HG03196 (cell line): Measurements from ENCODE around the gene RPS29.
"Not testable (repeated sequence)": the region's sequence is repeated elsewhere in the genome, so short reads cannot be mapped to it uniquely, and the experiment has no call there.

Experiments used
- ATAC-seq: cut with Tn5 transposase; IDR thresholded peaks from one replicate; pipeline ENCODE4 v1.9.1; 2021; ENCODE audit not compliant: unreplicated experiment

RPS29 gene

DNA sequence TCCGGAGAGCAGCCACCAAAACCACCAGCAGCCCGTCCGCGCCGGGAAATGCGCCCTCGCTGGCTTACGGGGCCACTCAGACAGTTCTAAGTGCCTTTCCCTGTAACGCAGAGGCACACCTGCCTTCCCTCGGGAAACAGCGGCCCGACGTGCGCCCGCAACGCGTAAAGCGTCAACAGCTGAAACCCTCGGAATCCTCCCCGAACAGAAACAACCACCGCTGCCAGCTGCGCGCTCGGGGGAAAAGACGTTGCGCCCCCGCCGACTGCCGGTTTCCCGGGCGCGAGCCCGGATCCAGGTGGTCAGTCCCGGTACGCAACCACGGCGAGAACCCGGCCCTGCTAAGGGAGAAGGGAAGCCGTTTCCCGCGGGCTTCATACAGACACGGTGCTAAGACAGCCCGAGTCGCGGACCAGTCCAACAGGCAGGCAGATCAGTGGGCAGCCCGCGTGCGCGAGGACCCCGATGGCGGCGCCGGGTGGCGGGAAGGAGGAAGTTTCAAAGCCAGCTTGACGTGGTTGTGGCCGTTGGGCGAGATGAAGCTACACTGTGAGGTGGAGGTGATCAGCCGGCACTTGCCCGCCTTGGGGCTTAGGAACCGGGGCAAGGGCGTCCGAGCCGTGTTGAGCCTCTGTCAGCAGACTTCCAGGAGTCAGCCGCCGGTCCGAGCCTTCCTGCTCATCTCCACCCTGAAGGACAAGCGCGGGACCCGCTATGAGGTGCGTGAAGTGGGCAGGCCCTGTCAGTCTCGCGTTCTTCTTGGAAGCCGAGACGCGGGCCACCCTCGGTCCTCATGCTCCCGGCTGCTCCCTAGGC, 12.5 kb upstream of the RPS29 start, which contains the start of gene LRR1:
Gene LRR1 (plus strand): TSS at position 456 of the 816 bp plus-strand sequence. CDS start 81 bp downstream, at position 537.
- peak; percentile 59 for ATAC-seq

DNA sequence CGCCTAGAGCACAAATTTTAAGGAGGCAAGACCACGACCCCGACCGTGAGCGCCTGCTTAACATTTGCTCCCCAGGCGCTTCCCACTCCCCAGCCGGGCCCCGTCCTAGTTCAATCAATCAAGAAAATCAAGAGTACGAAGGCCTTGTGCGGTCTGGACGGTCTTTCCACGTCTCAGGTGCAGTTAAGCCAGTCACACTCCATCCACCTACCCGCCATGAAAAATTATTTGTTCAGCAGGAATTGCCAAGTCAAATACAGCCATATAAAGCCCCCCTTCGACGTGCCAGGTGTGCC, 12.0 kb upstream of the RPS29 start:
- no peak for ATAC-seq

DNA sequence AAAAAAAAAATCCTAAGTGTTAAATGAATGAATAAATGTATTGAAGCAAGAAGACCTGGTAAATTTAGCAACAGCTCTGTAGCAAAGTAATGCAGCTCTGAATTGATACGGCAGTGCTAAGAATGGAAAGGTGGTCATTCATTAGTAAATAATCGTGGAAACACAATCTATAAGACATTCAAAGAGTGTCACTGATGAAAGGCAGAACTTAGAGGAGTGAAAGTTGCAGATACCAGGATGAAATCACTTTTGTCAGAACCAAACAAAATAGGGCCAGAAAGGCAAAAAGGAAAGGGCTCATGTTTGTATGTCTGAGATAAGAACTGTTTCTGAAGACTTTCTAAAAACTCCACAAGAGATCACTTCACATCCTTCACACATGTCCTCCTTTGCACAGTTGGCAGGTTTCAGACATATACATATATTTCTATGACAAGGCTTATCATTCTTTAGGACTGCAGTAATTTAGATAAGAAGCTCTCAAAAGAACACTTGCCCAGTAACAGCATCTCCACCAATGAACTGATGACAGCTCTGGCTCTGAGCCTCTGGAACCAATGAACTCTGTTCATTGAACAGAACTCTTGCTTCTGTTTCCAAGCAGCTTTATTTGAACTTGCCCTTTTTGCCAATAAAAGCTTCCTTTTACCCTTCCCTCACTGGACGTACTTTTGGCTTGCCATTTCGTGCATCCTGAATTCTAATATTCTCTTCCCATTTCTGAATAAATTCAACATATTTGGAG, 8.3 kb upstream of the RPS29 start:
- ATAC-seq: no peak

DNA sequence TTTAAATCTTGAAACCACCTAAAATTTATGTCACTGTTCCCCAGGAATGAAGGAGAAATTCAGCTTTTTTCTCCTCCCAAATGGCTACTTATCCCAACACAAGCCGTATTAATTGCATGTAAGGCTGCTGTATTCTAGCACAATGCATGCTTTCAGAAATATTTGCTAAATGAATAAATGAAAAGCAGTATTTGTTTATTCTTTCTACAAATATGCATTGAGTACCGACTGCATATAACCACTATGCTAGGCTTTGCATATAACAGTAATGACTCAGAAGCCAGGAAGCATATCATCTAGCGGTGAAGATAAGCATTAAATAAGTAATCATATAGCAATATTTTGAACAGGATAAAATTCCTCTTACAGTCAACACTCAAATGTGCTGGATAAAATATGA, 6.8 kb upstream of the RPS29 start:
- no peak for ATAC-seq

DNA sequence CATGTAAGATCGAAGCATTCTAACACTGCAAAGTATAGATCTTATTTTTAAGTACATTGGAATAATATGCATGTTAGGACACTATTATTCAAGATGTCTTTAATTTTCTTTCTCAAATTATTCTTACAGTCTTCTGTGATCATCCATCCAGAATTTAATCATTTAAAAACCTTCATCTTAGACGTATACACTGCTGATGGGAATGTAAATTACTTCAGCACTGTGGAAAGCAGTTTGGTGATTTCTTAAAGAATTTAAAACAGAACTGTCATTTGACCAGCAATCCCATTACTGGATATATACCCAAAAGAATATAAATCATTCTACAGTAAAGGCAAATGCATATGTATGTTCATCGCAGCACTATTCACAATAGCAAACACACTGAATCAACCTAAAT, 3.2 kb upstream of the RPS29 start:
- no peak for ATAC-seq

DNA sequence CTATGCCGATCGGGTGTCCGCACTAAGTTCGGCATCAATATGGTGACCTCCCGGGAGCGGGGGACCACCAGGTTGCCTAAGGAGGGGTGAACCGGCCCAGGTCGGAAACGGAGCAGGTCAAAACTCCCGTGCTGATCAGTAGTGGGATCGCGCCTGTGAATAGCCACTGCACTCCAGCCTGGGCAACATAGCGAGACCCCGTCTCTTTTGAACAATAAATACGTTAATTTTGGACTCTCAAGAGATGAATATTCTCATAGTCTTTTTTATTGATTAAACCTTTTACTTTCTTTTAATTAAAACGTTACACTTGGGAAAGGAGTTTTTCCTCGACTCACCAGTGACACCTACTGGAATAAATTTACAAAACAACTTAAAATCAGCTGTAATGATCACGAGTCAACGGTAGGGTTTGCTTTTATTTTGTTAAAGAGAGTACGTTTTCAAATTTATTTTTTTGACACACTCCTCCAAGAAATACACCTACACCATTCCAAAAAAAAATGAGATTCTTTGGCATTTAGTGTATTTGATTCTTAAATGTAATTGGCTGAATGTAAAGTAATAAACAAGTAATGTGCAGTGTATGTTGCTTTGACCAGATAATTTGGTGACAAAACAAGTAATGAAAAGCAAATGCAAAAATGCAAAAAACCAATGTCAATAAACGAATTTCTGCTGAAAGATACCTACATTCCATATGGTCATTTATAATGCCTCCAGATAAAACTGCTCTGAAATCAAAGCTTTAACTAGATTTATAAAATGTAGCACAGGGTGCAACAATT, 687 bp upstream of the RPS29 start:
- peak; percentile 35 for ATAC-seq

DNA sequence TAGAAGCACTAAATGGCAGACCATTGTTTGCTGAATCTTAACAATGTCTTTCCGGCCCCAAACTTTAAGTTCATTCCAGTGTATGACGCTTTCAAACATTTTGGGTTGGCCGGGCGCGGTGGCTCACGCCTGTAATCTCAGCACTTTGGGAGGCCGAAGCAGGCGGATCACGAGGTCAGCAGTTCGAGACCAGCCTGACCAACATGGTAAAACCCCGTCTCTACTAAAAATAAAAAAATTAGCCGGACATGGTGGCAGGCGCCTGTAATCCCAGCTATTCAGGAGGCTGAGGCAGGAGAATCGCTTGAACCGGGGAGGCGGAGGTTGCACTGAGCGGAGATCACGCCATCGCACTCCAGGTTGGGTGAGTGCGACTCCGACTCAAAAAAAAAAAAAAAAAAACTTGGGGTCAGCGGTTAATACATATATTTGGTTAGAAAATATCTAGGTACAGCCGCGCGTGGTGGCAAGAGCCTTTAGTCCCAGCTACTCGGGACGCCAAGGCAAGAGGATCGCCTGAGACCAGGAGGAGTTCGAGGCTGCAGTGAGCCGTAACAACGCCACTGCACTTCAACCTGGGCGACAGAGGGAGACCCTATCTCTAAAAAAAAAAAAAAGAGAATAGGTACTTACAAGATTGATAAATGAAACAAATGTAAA, 1.1 kb downstream of the RPS29 start:
- not testable (repeated sequence) for ATAC-seq

DNA sequence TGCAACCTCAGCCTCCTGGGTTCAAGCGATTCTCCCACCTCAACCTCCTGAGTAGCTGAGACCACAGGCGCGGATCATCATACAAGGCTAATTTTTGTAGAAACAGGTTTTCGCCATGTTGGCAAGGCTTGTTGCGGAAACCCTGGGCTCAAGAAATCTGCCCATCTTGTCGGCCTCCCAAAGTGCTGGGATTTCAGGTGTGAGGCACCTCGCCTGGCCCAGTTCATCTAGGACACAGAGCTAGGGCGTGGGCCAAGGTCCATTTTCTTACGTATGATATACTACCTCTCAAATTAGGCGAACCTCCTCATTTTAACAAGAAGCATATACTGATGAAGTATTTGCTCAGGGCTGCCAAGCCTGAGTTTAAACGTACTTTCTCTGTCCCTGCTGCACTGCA, 2.1 kb downstream of the RPS29 start:
- ATAC-seq: no peak

DNA sequence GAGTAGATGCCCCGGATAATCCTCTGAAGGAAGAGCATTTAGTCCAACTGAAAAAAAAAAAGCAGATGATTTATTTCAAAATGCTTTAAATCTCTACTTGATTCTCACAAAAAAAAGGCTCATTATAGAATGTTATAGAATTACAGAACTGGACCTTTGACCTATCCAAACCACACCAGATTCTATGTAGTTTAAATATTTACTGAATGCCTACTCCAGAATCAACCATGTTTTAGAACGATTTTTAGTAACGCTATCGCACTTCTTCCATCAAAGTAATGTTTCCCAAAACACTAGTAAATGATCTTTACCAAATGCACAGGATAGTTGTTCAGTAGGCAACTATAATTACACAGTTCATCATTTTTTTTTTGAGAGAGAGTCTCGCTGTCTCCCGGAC, 2.6 kb downstream of the RPS29 start:
- no peak for ATAC-seq

DNA sequence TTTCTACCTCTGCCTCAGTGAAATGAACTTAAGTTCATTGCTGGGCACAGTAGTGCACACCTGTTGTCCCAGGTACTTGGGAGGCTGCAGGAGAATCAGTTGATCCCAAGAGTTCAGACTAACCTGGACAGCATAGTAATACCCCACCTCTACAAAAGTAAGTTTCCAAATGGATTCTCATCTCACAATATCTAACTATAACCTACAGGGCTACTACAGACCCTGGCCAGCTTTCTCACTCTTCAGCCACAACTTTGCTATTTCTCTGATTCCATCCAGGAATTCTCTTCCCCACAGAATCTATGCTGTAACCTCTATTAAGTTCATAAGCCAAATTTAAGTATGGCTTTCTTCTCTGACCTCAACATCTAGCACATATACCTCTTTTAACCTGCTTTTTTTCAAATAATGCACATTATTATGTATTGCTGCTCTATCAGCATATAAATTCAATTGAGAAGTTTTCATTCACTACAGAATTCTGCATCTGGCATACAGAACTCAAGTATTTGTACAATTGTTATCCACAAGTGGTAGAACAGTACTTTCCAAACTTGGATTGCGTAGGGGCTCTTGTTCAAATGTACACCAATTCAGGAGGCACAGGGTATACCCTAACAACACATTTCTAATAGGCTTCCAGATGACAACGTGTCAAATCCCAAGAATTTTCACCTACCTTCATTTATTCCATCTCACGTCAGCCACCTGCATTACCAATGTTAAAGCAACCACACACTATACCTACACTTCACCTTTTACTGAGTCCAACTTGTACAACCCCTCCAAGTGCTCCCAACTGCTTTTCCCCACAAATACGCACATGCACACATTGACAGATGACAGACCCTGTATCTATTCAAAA, 3.8 kb downstream of the RPS29 start:
- ATAC-seq: no peak

DNA sequence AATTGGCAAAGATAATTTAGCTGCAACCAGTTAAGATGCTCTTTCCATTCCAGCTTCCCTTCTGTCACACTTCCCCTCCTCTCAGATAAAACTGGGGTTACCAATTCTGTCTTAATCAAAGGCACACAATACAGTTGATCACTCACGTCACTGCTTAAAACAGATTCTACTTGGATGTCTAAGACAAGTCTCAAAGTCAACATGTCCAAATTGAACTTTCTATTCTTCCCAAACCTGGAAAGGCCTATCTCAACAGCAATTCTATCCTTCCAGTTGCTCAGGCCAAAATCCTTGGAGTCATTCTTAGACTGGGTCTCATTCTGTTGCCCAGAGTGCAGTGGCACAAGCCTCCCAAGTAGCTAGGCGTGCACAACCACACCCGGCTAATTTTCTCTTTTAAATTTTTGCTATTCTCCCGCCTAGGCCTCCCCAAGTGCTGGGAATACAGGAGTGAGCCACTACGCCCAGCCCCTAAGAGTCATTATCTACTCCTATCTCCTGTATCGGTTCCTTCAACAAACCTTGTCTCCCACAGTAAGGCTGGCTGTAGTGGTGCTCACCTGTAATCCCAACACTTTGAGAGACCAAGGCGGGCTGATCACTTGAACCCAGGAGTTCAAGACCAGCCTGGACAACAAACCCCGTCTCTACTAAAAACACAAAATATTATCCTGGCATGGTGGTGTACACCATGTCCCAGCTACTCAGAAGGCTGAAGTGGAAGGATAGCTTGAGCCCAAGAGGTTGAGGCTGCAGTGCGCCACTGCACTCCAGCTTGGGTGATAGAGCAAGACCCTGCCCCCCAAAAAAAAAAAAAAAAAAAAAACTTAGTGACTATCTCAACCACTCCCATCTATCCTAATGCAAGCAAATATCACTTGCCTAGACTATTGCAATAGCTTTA, 4.7 kb downstream of the RPS29 start:
- no peak for ATAC-seq

DNA sequence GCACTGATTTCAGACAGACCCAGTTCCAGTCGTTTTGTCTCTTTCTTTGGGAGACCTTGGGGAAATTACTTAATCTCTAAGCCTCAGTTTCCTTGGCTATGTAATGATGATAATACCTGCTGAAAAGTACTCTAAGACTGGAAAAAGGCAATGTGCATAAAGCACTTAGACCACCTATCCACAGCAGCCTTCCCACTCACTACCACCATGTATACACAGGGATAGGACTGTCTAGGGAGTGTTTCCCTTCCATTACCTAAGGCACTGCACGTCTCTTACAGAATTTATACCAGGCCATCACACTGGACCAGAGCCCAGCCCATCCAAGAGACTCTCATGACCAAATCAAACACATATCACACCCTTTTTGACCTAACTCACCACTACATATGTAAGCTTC, 6.3 kb downstream of the RPS29 start:
- no peak for ATAC-seq

DNA sequence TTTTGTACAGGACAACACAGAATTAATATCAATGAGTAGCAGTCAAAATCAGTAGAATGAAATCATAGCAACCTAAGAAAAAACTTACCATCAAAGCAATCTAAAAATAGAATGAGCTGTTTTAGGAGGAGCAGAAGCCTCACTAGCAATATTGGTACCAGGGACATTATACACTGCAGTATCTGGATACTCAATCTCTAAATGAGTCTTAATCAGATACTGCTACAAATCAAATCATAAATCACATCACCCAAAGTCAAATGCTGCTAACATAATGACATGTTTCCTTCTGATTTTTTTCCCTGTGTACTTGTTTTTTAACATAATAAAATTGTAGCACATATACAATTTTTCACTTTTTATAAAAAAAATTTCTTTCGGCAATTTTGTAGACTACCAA, 8.0 kb downstream of the RPS29 start:
- ATAC-seq: no peak

DNA sequence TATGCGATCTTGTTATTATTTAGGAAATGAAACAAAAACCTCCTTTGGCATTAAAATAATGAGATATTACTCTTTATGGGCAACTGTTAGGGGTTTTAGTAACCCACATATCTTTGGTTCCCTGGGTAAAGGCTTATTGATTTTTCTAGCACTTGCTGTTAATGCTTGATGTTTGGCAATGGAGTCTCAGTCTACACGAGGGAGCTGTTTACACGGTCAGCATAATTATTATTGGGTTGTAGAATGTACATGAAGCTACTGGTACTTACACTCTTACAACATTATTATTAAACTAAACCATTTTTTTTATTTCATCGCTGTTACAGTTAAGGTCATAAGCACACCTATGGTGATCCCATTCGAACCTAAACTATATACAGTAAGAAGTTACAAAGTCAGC, 12.1 kb downstream of the RPS29 start:
- ATAC-seq: no peak

DNA sequence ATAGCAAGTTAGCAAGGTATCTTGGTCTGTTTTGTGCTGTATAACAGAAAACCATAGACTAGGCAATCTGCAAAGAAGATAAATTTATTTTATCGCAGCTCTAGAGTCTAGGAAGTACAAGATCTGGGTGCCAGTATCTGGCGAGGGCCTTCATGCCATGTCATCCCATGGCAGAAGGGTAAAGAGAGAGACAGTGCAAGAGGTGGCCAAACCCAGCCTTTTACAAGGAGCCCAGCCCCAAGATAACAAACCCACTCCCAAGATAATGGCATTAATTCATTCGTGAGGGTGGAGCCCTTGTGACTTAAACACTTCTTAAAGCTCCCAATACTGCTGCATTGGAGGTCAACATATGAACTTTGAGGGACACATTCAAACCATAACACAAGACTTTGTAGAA, 16.9 kb downstream of the RPS29 start:
- no peak for ATAC-seq

DNA sequence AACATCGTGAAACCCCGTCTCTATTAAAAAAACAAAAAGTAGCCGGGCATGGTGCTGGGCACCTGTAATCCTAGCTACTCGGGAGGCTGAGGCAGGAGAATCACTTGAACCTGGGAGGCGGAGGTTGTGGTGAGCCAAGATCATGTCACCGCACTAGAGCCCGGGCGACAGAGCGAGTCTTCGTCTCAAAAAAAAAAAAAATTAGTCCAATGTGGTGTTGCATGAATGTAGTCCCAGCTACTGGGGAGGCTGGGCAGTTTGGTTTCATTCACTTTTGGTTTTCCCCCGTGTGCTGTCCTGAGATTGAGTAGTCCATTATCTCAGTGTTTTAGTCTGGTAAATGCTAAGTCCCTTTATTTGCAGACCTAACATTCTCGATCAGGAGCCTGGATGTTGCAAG, 19.5 kb downstream of the RPS29 start:
- no peak for ATAC-seq

DNA sequence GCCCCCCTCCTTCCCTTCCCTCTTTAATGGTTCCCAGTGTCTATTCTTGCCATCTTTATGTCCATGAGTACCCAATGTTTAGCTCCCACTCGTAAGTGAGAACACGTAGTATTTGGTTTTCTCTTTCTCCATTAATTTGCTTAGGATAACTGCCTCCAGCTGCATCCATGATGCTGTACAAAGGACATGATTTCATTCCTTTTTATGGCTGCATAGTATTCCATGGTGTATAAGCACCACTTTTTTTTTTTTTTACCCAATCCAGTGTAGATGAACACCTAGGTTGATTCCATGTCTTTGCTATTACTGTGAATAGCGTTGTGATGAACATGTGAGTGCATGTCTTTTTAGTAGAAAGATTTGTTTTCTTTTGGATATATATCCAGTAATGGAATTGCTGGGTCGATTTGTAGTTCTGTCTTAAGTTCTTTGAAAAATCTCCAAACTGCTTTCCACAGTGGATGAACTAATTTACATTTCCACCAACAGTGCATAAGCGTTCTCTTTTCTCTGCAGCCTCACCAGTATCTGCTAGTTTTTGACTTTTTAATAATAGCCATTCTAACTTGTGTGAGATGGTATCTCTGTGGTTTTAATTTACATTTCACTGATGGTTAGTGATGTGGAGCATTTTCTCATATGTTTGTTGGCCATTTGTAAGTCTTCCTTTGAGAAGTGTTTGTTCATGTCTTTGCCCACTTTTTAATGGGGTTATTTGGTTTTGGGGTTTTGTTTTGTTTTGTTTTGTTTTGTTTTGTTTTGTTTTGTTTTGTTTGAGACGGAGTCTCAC, 26.0 kb downstream of the RPS29 start:
- ATAC-seq: no peak

DNA sequence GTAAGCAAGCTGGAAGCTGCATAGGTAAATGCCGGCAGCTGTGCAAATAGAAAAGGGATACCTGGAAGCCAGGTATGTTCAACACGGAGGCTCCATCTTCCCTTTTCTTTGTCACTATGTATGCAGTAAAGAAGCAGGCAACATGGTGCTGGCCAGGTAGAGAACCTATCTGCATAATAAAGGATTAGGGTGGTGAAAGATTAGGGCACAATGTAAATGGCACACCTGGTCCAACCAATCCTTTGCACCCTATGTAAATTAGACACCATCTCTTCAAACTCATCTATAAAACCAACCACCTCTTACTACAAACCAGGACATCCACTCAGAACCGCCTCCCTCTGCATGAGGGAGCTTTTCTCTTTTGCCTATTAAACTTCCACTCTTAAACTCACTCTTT, 32.3 kb downstream of the RPS29 start:
- ATAC-seq: no peak

DNA sequence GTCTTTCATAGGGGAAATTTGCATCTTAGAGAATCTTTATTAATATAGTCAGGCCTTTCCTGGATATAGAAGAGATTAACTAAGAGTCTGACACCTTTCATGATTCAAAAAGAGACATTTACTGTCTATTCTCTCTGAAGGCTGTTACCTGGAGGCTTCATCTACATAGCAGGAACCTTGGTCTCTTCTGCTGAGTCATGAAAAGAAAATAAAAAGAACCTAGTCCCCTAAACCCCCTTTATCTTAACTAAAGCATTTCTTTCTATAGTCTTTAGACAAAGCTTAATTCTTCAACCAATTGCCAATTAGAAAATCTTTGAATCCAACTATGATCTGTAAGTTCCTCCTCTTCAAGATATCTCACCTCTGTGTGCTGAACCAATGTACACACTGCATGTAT, 33.1 kb downstream of the RPS29 start:
- ATAC-seq: no peak
